Neuronal stem cell (in vitro differentiated cells): ENCODE data around the gene HP1BP3.
"Not testable (repeated sequence)": the region's sequence is repeated elsewhere in the genome, so short reads cannot be mapped to it uniquely, and the experiment has no call there.

Experiments
- DNase-seq: peaks from one replicate; pipeline ENCODE4 v3.0.0-alpha.2; 2013; ENCODE audit warnings: low spot score
- H2AFZ ChIP-seq: one replicate; pipeline ENCODE4 v1.6.1; 2013; ENCODE audit warnings: mild to moderate bottlenecking, low read length, inconsistent platforms
- H2AK5ac ChIP-seq: 2 replicates; pipeline ENCODE4 v1.6.1; 2013; ENCODE audit warnings: low read depth, mild to moderate bottlenecking, inconsistent platforms, low read length, moderate library complexity, mixed read lengths
- H2BK120ac ChIP-seq: 2 replicates; pipeline ENCODE4 v1.6.1; 2013; ENCODE audit warnings: low read depth, mild to moderate bottlenecking, inconsistent platforms, low read length, moderate library complexity, mixed read lengths
- H2BK12ac ChIP-seq: one replicate; pipeline ENCODE4 v1.6.1; 2013; ENCODE audit warnings: low read length, inconsistent platforms
- H2BK15ac ChIP-seq: 2 replicates; pipeline ENCODE4 v1.6.1; 2013; ENCODE audit warnings: mild to moderate bottlenecking, low read length, inconsistent platforms, mixed read lengths
- H2BK5ac ChIP-seq: one replicate; pipeline ENCODE4 v1.6.1; 2013; ENCODE audit warnings: inconsistent platforms, mild to moderate bottlenecking, low read length, moderate library complexity
- H3K14ac ChIP-seq: one replicate; pipeline ENCODE4 v1.6.1; 2013; ENCODE audit warnings: low read length, inconsistent platforms
- H3K18ac ChIP-seq: 2 replicates; pipeline ENCODE4 v1.6.1; 2013; ENCODE audit warnings: low read length, inconsistent platforms
- H3K23ac ChIP-seq: 2 replicates; pipeline ENCODE4 v1.6.1; 2013; ENCODE audit warnings: low read depth, mild to moderate bottlenecking, mixed read lengths, low read length, inconsistent platforms; ENCODE audit not compliant: poor library complexity
- H3K27ac ChIP-seq: replicated peaks from 3 replicates; pipeline ENCODE4 v1.5.1; 2013; ENCODE audit warnings: low read length, inconsistent platforms
- H3K27me3 ChIP-seq, 3 experiments: 2 replicates each; pipeline ENCODE4 v1.6.1; 2013; ENCODE audit warnings: low read length in 3 of 3, mild to moderate bottlenecking in 2 of 3, inconsistent platforms in 1 of 3, low read depth in 1 of 3, mixed read lengths in 1 of 3, moderate library complexity in 1 of 3; ENCODE audit not compliant: control insufficient read depth in 3 of 3, insufficient read depth in 3 of 3
- H3K36me3 ChIP-seq, 2 donors: replicated peaks in 1 of 2; 2 replicates each; pipeline ENCODE4 v1.6.1; 2013; ENCODE audit warnings: low read length in 2 of 2; ENCODE audit not compliant: control insufficient read depth in 2 of 2, insufficient read depth in 2 of 2
- H3K4ac ChIP-seq: 2 replicates; pipeline ENCODE4 v1.6.1; 2013; ENCODE audit warnings: inconsistent platforms, mild to moderate bottlenecking, low read length, moderate library complexity
- H3K4me1 ChIP-seq, 2 donors: 1 replicate in 1 of 2; 2 replicates in 1 of 2; pipeline ENCODE4 v1.6.1; 2013; ENCODE audit warnings: low read length in 2 of 2, low read depth in 1 of 2; ENCODE audit not compliant: control insufficient read depth in 2 of 2, insufficient read depth in 1 of 2
- H3K4me2 ChIP-seq: one replicate; pipeline ENCODE4 v1.6.1; 2013; ENCODE audit warnings: mild to moderate bottlenecking, low read length, inconsistent platforms; ENCODE audit not compliant: insufficient read depth, poor library complexity, severe bottlenecking
- H3K4me3 ChIP-seq, 2 donors: 2 replicates each; pipeline ENCODE4 v1.5.1; 2013; ENCODE audit warnings: low read length in 2 of 2, mild to moderate bottlenecking in 2 of 2, inconsistent platforms in 1 of 2, moderate library complexity in 1 of 2
- H3K79me1 ChIP-seq: one replicate; pipeline ENCODE4 v1.6.1; 2013; ENCODE audit warnings: low read depth, mild to moderate bottlenecking, inconsistent platforms, low read length, moderate library complexity
- H3K9ac ChIP-seq: one replicate; pipeline ENCODE4 v1.6.1; 2013; ENCODE audit warnings: mild to moderate bottlenecking, low read depth, low read length, inconsistent platforms; ENCODE audit not compliant: poor library complexity
- H3K9me3 ChIP-seq, 2 donors: replicated peaks in 1 of 2; 2 replicates each; pipeline versions ENCODE3 to v1.6.1; 2013; ENCODE audit warnings: low read length in 2 of 2, mild to moderate bottlenecking in 2 of 2, inconsistent platforms in 1 of 2, low read depth in 1 of 2, mixed read lengths in 1 of 2, moderate library complexity in 1 of 2; ENCODE audit not compliant: control insufficient read depth in 2 of 2, insufficient read depth in 1 of 2
- H4K8ac ChIP-seq: one replicate; pipeline ENCODE4 v1.6.1; 2013; ENCODE audit warnings: low read depth, mild to moderate bottlenecking, inconsistent platforms, low read length, moderate library complexity
- H4K91ac ChIP-seq: one replicate; pipeline ENCODE4 v1.6.1; 2013; ENCODE audit warnings: low read length, low read depth, mild to moderate bottlenecking, inconsistent platforms; ENCODE audit not compliant: poor library complexity
- WGBS, 2 donors: extraction: QIAGEN DNeasy Blood & Tissue Kit; methylation state at CpG; one replicate each; pipeline ENCODE4 v1.1.7; 2013; ENCODE audit warnings: missing lambda C conversion rate in 2 of 2, mixed read lengths in 1 of 2; ENCODE audit not compliant: insufficient read length in 2 of 2, insufficient replicate concordance in 1 of 2; ENCODE audit errors: extremely low coverage in 2 of 2; 5-methylcytosine and 5-hydroxymethylcytosine counted together

HP1BP3 gene

GRCh38 chr1:20793236-20793635, 6.1 kb upstream of the HP1BP3 start:
- no peaks in the 10 kb centered on the region for H3K4me1 ChIP-seq
- H3K18ac ChIP-seq = no peak overlapping the region
- H3K4ac ChIP-seq = no peak overlapping the region
- no peak overlapping the region for H4K91ac ChIP-seq
- no peak overlapping the region for H3K23ac ChIP-seq
- H3K36me3 ChIP-seq = no peaks in the 10 kb centered on the region
- no peak overlapping the region for H3K9ac ChIP-seq
- no peak overlapping the region for H2BK120ac ChIP-seq
- no peak overlapping the region for H3K4me2 ChIP-seq
- H2AFZ ChIP-seq = no peak overlapping the region
- H3K27me3 ChIP-seq = no peaks in the 10 kb centered on the region
- no peaks in the 10 kb centered on the region for H3K79me1 ChIP-seq
- no CpG with 5 or more reads among the region's 4 CpGs for WGBS, 2 donors
- H2BK12ac ChIP-seq = no peak overlapping the region
- no peak overlapping the region for H2BK5ac ChIP-seq
- H2BK15ac ChIP-seq = no peak overlapping the region
- H4K8ac ChIP-seq = no peak overlapping the region
- H3K14ac ChIP-seq = no peak overlapping the region
- H3K9me3 ChIP-seq = no peaks in the 10 kb centered on the region
- H3K4me3 ChIP-seq = no peak overlapping the region
- DNase-seq = no peak
- no peak overlapping the region for H2AK5ac ChIP-seq
- no peak overlapping the region for H3K27ac ChIP-seq

- no peak overlapping the region for H2AFZ ChIP-seq
- H3K4me2 ChIP-seq = no peak overlapping the region
- H3K4me1 ChIP-seq = no peaks in the 10 kb centered on the region
- no peak overlapping the region for H3K23ac ChIP-seq
- H3K4ac ChIP-seq = no peak overlapping the region
- H3K9ac ChIP-seq = no peak overlapping the region
- no peak overlapping the region for H3K4me3 ChIP-seq
- no peaks in the 10 kb centered on the region for H3K79me1 ChIP-seq
- no peak overlapping the region for H2BK12ac ChIP-seq
- no peak overlapping the region for H3K14ac ChIP-seq
- H4K91ac ChIP-seq = no peak overlapping the region
- no peak overlapping the region for H2BK15ac ChIP-seq
- no peaks in the 10 kb centered on the region for H3K36me3 ChIP-seq
- no peak overlapping the region for H2BK120ac ChIP-seq
- DNase-seq = no peak
- no CpG with 5 or more reads among the region's 2 CpGs for WGBS, 2 donors
- no peak overlapping the region for H2BK5ac ChIP-seq
- H4K8ac ChIP-seq = no peak overlapping the region
- no peak overlapping the region for H2AK5ac ChIP-seq
- no peak overlapping the region for H3K18ac ChIP-seq
- H3K27ac ChIP-seq = no peak overlapping the region
- H3K9me3 ChIP-seq = no peaks in the 10 kb centered on the region
- H3K27me3 ChIP-seq = no peaks in the 10 kb centered on the region
Observed at GRCh38 chr1:20792196-20792595, 5.1 kb upstream of the HP1BP3 start.

GRCh38 chr1:20790785-20791184, 3.7 kb upstream of the HP1BP3 start:
- H3K27me3 ChIP-seq = no peaks in the 10 kb centered on the region
- H4K8ac ChIP-seq = no peak overlapping the region
- H3K14ac ChIP-seq = no peak overlapping the region
- no peak overlapping the region for H2BK5ac ChIP-seq
- H2BK12ac ChIP-seq = no peak overlapping the region
- DNase-seq = no peak
- H2AK5ac ChIP-seq = no peak overlapping the region
- H3K18ac ChIP-seq = no peak overlapping the region
- H3K9me3 ChIP-seq = no peaks in the 10 kb centered on the region
- no peak overlapping the region for H3K4me2 ChIP-seq
- no peak overlapping the region for H2AFZ ChIP-seq
- H3K9ac ChIP-seq = no peak overlapping the region
- no peaks in the 10 kb centered on the region for H3K36me3 ChIP-seq
- no peak overlapping the region for H4K91ac ChIP-seq
- no peak overlapping the region for H3K23ac ChIP-seq
- no CpG with 5 or more reads among the region's 3 CpGs for WGBS, 2 donors
- H3K4ac ChIP-seq = no peak overlapping the region
- no peak overlapping the region for H3K4me3 ChIP-seq
- H2BK15ac ChIP-seq = no peak overlapping the region
- H3K4me1 ChIP-seq = no peaks in the 10 kb centered on the region
- no peak overlapping the region for H2BK120ac ChIP-seq
- peaks cover 5% of the 10 kb centered on the region for H3K79me1 ChIP-seq
- no peak overlapping the region for H3K27ac ChIP-seq

GRCh38 chr1:20789598-20789997, 2.5 kb upstream of the HP1BP3 start:
- H3K27ac ChIP-seq, H3K4me1 ChIP-seq, H3K4me2 ChIP-seq, H2BK15ac ChIP-seq, H3K9me3 ChIP-seq, H2BK12ac ChIP-seq, H3K27me3 ChIP-seq, DNase-seq, H3K36me3 ChIP-seq, H2AFZ ChIP-seq, H4K8ac ChIP-seq, H3K14ac ChIP-seq, H4K91ac ChIP-seq, H3K9ac ChIP-seq, H3K4me3 ChIP-seq, H3K18ac ChIP-seq, H2BK120ac ChIP-seq, H3K79me1 ChIP-seq, H2BK5ac ChIP-seq, H3K23ac ChIP-seq, H2AK5ac ChIP-seq, H3K4ac ChIP-seq: not testable (repeated sequence)
- no CpG with 5 or more reads among the region's 9 CpGs for WGBS, 2 donors
